Esophagus squamous epithelium (tissue), 5 donors: ENCODE results near the gene FLT3LG. TPM values are rescaled to one million over a fixed set of nuclear protein-coding genes. Genes with fewer than 3 reads are reported as not detected.

Source experiments
- DNase-seq: peaks from one replicate; lab custom pipeline; 2025; lab: John Stamatoyannopoulos, UW
- H3K27ac ChIP-seq, 4 donors: fragments of 200-600 bp; sonication (generic); one replicate each; pipeline ENCODE4 v1.5.1; 2016 to 2019; ENCODE audit warnings: mild to moderate bottlenecking in 1 of 4
- H3K27me3 ChIP-seq, 4 donors: fragments of 200-600 bp; sonication (generic); 1 replicate in 3 of 4; 2 replicates in 1 of 4; pipeline versions ENCODE4 v1.5.1 to v1.6.0; 2017 to 2021; ENCODE audit warnings: antibody characterized with exemption in 1 of 4
- H3K36me3 ChIP-seq, 3 donors: fragments of 200-600 bp; sonication (generic); one replicate each; pipeline ENCODE4 v1.5.1; 2016 to 2019
- H3K4me1 ChIP-seq, 3 donors: fragments of 200-600 bp; sonication (generic); one replicate each; pipeline ENCODE4 v1.5.1; 2017 to 2019
- H3K4me3 ChIP-seq, 4 donors: fragments of 200-600 bp; sonication (generic); 1 replicate in 3 of 4; 2 replicates in 1 of 4; pipeline ENCODE4 v1.5.1; 2016 to 2019; ENCODE audit warnings: mild to moderate bottlenecking in 2 of 4, moderate library complexity in 1 of 4
- H3K9me3 ChIP-seq, 3 donors: fragments of 200-600 bp; sonication (generic); one replicate each; pipeline ENCODE4 v1.5.1; 2016 to 2019
- POLR2A ChIP-seq, 4 donors: fragments of 450-650 bp; IDR thresholded peaks; one replicate each; pipeline ENCODE4 v1.6.1; 2017; ENCODE audit warnings: antibody characterized with exemption in 4 of 4, mild to moderate bottlenecking in 4 of 4, moderate library complexity in 3 of 4
- WGBS, 2 donors: methylation state at CpG; one replicate each; pipeline ENCODE4 v1.1.5; 2018; 5-methylcytosine and 5-hydroxymethylcytosine counted together
- intact Hi-C: fragments of 100-400 bp; cut with DNase I; formaldehyde crosslinking; loops from one replicate; pipeline ENCODE4 v1.15.0; 2022
- total RNA-seq, 4 donors: library from RNA; depleted of rRNA; stranded (reverse); fragments of >200 nt; gene quantifications; one replicate each; pipeline ENCODE4 v1.1.0, GENCODE V29; 2016
- TF ChIP-seq, protein P1 (sequence below), 6 experiments: fragments of 450-650 bp in 4 of 6; fragments of 200-600 bp in 2 of 6; sonication (generic) in 2 of 6; IDR thresholded peaks; one replicate each; pipeline ENCODE4 v1.5.1; 2016 to 2019; ENCODE audit warnings: antibody characterized with exemption in 6 of 6, mild to moderate bottlenecking in 4 of 6, moderate library complexity in 4 of 6
- donor health status: DM: yes; HTN: yes; CAD: no.

FLT3LG gene
- total RNA-seq, 4 donors from 2014 or later: 0.75 to 4.2 (median 2.7) TPM

DNA sequence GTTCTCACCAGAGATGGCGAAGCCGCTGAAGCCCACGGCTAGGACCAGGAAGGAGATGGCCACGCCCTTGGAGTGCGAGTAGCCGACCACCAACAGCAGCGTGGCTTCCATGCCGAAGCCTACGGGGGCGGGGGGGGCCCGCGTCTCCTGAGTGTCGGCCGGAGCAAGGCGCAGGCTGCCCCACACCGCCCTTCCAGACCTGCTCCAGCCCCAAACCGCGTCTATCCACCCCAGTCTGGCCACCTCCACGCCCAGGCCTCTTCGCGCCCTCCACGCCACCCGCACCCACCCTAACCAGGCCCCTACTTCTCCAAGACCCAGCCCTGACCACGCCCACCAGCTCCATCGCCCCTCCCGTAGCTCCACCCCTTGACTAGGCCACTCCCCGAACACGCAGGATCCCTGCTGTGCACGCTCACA, 42.7 kb upstream of the FLT3LG start:
- intact Hi-C loops: no loop called here
- 40 to 50% methylated on average over 23 to 25 of the region's 29 CpGs for WGBS, 2 donors
- no peak for DNase-seq

DNA sequence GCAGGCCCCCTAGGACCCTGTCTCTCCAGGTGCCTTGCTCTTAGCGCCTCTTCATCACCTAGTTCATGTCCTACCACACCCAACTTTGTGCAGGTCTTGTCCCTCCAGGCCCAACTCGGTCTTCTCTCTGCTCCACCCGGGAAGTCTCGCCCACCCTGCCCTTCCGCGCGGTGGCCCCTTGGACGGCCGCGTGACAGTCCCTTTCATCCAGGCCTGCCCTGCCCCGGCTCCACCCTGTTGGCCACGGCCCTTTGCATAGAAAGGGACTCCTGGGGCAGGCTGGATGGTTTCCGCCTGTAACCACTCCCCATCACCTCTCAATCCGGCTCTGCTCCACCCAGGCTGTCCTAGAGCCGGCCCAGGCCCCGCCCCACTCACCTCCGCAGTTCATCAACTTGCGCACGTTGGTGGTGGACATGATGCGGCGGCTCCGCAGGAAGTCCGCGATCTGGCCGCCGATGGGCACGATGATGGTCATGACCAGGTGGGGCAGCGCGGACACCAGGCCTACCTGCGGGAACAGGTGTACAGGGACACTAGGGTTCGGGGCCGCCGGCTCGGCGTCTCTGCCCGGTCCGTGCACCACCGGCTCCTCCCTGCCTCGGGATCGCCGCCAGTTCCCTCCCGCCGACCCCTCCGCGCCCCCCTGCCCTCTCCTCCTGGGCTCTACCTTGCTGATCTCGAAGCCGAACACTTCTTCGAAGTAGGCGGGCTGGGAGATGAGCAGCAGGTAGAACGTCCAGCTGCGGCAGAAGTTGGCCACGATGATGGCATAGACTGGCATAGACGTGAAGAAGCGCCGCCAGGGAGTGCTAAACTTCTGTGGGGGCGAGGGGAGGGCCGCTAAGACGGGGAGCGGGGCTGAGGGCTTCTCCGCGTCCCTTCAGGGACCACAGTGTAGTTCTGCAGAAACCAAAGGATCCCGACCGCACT, 41.6 kb upstream of the FLT3LG start:
- Histone ChIP-seq H3K4me1 (peaks cover 11 to 23% (median 11%) of the 10 kb centered on the region in 3 donors), H3K36me3 (no peaks in the 10 kb centered on the region), H3K9me3 (no peaks in the 10 kb centered on the region), H3K4me3 (no peak overlapping the region), H3K27ac (no peak overlapping the region), H3K27me3 (peaks cover 28 to 100% (median 48%) of the 10 kb centered on the region in 4 donors)
- 30 to 31% methylated on average over 13 to 21 of the region's 63 CpGs for WGBS, 2 donors
- no peak for DNase-seq
- no peak for TF ChIP-seq POLR2A (IDR thresholded peaks at IDR 0.05)
- TF ChIP-seq, protein P1, sequence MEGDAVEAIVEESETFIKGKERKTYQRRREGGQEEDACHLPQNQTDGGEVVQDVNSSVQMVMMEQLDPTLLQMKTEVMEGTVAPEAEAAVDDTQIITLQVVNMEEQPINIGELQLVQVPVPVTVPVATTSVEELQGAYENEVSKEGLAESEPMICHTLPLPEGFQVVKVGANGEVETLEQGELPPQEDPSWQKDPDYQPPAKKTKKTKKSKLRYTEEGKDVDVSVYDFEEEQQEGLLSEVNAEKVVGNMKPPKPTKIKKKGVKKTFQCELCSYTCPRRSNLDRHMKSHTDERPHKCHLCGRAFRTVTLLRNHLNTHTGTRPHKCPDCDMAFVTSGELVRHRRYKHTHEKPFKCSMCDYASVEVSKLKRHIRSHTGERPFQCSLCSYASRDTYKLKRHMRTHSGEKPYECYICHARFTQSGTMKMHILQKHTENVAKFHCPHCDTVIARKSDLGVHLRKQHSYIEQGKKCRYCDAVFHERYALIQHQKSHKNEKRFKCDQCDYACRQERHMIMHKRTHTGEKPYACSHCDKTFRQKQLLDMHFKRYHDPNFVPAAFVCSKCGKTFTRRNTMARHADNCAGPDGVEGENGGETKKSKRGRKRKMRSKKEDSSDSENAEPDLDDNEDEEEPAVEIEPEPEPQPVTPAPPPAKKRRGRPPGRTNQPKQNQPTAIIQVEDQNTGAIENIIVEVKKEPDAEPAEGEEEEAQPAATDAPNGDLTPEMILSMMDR (IDR thresholded peaks at IDR 0.05): no peak
- intact Hi-C loops: no loop called here

More for the DNA sequence above, 42.7 kb upstream of the FLT3LG start:
- TF ChIP-seq POLR2A (IDR thresholded peaks at IDR 0.05): no peak
- TF ChIP-seq, protein P1 (IDR thresholded peaks at IDR 0.05): no peak
- no peaks in the 10 kb centered on the region for H3K9me3 ChIP-seq
- H3K27me3 ChIP-seq: peaks cover 22 to 100% (median 47%) of the 10 kb centered on the region in 4 donors
- H3K36me3 ChIP-seq: no peaks in the 10 kb centered on the region
- H3K27ac ChIP-seq: no peak overlapping the region
- H3K4me3 ChIP-seq: no peak overlapping the region
- H3K4me1 ChIP-seq: peaks cover 11 to 23% (median 11%) of the 10 kb centered on the region in 3 donors

DNA sequence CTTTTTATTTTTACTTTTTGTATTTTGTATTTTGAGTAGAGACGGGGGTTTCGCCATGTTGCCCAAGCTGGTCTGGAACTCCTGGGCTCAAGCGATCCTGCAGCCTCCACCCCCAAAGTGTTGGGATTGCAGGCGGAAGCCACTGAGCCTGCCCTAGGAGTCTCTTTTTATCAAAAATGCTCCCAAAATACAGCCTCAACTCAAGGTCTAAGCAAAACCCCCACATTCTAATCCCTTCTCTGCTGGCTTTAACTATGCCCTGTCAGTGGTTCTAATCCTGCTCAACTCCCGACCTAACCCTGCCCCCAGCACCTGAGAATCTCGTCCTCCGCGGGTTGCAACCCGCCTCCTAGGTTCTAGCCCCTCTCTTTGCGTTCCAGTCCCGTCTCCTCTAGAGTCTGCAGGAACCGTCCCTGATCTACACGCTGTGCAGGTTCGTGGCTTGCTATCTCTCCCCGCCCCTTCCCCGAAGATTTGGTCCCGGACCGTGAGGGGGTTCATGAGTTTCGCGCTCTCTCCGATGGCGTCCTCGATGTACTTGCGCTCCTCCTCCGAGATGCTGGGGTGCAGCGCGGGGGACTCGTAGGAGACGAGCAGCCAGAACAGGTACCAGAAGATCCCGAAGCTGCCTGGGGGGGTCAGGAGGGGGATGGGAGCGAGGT, 40.6 kb upstream of the FLT3LG start:
- Histone ChIP-seq H3K9me3 (no peaks in the 10 kb centered on the region), H3K27ac (no peak overlapping the region), H3K4me3 (no peak overlapping the region), H3K27me3 (peaks cover 20 to 100% (median 39%) of the 10 kb centered on the region in 4 donors), H3K36me3 (no peaks in the 10 kb centered on the region), H3K4me1 (peaks cover 3 to 14% (median 5%) of the 10 kb centered on the region in 3 donors)
- no peak for DNase-seq
- intact Hi-C loops: no loop called here
- WGBS, 2 donors: 25 to 36% methylated on average over 15 to 19 of the region's 31 CpGs
- TF ChIP-seq, protein P1 (IDR thresholded peaks at IDR 0.05): no peak
- no peak for TF ChIP-seq POLR2A (IDR thresholded peaks at IDR 0.05)

DNA sequence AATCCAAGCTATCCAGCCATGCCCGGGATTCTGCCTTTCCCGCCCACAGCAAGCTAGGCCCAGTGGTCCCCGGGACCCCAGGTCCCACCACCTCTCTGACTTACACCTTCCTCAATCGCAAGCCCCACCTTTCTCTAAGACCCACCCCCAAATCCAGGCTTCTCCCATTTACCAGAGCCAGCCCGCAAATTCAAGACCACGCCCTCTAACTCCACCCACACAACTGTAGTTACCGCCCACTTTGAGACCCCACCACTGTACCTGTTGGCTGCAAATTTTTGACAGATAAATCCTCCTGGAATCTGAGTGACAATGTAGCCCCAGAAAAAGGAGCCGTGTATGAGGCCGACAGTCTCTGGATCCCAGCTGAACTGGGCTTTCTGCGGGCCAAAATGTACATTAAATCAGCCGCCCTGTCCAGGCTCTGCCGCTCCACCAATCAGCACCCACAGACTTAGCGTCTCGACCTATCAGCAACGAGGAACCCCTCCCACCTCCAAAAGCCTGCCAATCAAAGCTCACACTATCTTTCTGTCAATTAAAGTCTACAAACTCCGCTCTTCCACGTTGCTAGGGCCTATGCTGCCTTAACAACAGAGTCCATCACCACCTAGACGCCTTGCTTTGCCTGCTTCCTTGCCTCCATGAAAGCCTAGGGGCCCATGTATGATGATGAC, 39.0 kb upstream of the FLT3LG start:
- H3K9me3 ChIP-seq: no peaks in the 10 kb centered on the region
- intact Hi-C loops: no loop called here
- H3K4me1 ChIP-seq: peaks cover 0 to 10% (median 0%) of the 10 kb centered on the region in 3 donors
- DNase-seq: no peak
- TF ChIP-seq, protein P1 (IDR thresholded peaks at IDR 0.05): no peak
- TF ChIP-seq POLR2A (IDR thresholded peaks at IDR 0.05): no peak
- WGBS, 2 donors: 81 to 85% methylated on average over 18 of the region's 18 CpGs
- H3K4me3 ChIP-seq: no peak overlapping the region
- peaks cover 21 to 100% (median 35%) of the 10 kb centered on the region in 4 donors for H3K27me3 ChIP-seq
- H3K36me3 ChIP-seq: no peaks in the 10 kb centered on the region
- H3K27ac ChIP-seq: no peak overlapping the region
